GM19099 (cell line): ENCODE results near the gene ABHD2.

ENCODE experiments used
- POLR2A ChIP-seq: IDR thresholded peaks from 3 replicates; pipeline ENCODE4 v1.6.1; 2011; ENCODE audit warnings: low read depth; ENCODE audit not compliant: insufficient read length; ENCODE audit errors: extremely low read depth

Gene ABHD2

GRCh38 chr15:89089316-89090230 lies 1.3 kb downstream of the ABHD2 start:
- no peak for TF ChIP-seq POLR2A

GRCh38 chr15:89090791-89091626 lies 2.8 kb downstream of the ABHD2 start:
- no peak for TF ChIP-seq POLR2A

- TF ChIP-seq POLR2A = no peak
Measured at GRCh38 chr15:89091627-89092220, 3.5 kb downstream of the ABHD2 start.

- TF ChIP-seq POLR2A = no peak
Measured at GRCh38 chr15:89093509-89093908, 5.3 kb downstream of the ABHD2 start.

- TF ChIP-seq POLR2A = no peak
Measured at GRCh38 chr15:89095073-89095472, 6.8 kb downstream of the ABHD2 start.

- no peak for TF ChIP-seq POLR2A
Measured at GRCh38 chr15:89095556-89095955, 7.3 kb downstream of the ABHD2 start.

GRCh38 chr15:89096664-89097063 lies 8.4 kb downstream of the ABHD2 start:
- TF ChIP-seq POLR2A = no peak

GRCh38 chr15:89097313-89097712 lies 9.1 kb downstream of the ABHD2 start:
- no peak for TF ChIP-seq POLR2A

GRCh38 chr15:89098281-89098680 lies 10.0 kb downstream of the ABHD2 start:
- TF ChIP-seq POLR2A = no peak

GRCh38 chr15:89099968-89100367 lies 11.7 kb downstream of the ABHD2 start:
- TF ChIP-seq POLR2A = no peak

GRCh38 chr15:89101302-89102193 lies 13.3 kb downstream of the ABHD2 start:
- no peak for TF ChIP-seq POLR2A

GRCh38 chr15:89103481-89104171 lies 15.4 kb downstream of the ABHD2 start:
- no peak for TF ChIP-seq POLR2A

GRCh38 chr15:89104172-89104564 lies 15.9 kb downstream of the ABHD2 start:
- no peak for TF ChIP-seq POLR2A

- no peak for TF ChIP-seq POLR2A
Measured at GRCh38 chr15:89105147-89105546, 16.9 kb downstream of the ABHD2 start.

- TF ChIP-seq POLR2A = no peak
Measured at GRCh38 chr15:89106200-89106599, 17.9 kb downstream of the ABHD2 start.

- TF ChIP-seq POLR2A = no peak
Measured at GRCh38 chr15:89107984-89108383, 19.7 kb downstream of the ABHD2 start.
